GM12891 (cell line): ENCODE results near the gene UCP1. TPM values are rescaled to one million over a fixed set of nuclear protein-coding genes. Genes with fewer than 3 reads are reported as not detected.

ENCODE experiments used
- DNase-seq: peaks from one replicate; pipeline ENCODE4 v3.0.0; 2011; ENCODE audit warnings: low spot score; ENCODE audit not compliant: insufficient read length
- FAIRE-seq: peaks from 2 replicates; lab custom pipeline; 2011; peaks lifted over from hg19 to GRCh38; lab: Jason Lieb, UNC
- PAX5 ChIP-seq: IDR thresholded peaks from 2 replicates; pipeline ENCODE4 v1.6.1; 2011; ENCODE audit warnings: low read length, moderate library complexity, mild to moderate bottlenecking; ENCODE audit not compliant: insufficient read depth, severe bottlenecking
- POLR2A ChIP-seq: IDR thresholded peaks from 2 replicates; pipeline ENCODE4 v1.6.1; 2011; ENCODE audit warnings: low read depth, low read length, control low read depth
- POLR2AphosphoS5 ChIP-seq: IDR thresholded peaks from 2 replicates; pipeline ENCODE4 v1.6.1; 2011; ENCODE audit warnings: low read depth, low read length, control low read depth
- POU2F2 ChIP-seq: IDR thresholded peaks from 2 replicates; pipeline ENCODE4 v1.6.1; 2011; ENCODE audit warnings: low read depth, mild to moderate bottlenecking, control low read depth, low read length, moderate library complexity
- SPI1 ChIP-seq: IDR thresholded peaks from 2 replicates; pipeline ENCODE4 v1.6.1; 2011; ENCODE audit warnings: low read depth, low read length, control low read depth
- TAF1 ChIP-seq: IDR thresholded peaks from 2 replicates; pipeline ENCODE4 v1.6.1; 2011; ENCODE audit warnings: low read depth, low read length, control low read depth
- polyA plus RNA-seq: library from polyadenylated mRNA; unstranded; fragments of >200 nt; gene quantifications from one replicate; pipeline ENCODE4 v1.2.1, GENCODE V29; 2012; ENCODE audit warnings: low read depth, missing spikeins, inconsistent platforms; ENCODE audit not compliant: missing spikeins

The UCP1 gene, protein sequence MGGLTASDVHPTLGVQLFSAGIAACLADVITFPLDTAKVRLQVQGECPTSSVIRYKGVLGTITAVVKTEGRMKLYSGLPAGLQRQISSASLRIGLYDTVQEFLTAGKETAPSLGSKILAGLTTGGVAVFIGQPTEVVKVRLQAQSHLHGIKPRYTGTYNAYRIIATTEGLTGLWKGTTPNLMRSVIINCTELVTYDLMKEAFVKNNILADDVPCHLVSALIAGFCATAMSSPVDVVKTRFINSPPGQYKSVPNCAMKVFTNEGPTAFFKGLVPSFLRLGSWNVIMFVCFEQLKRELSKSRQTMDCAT
- polyA plus RNA-seq, result not detected

DNA sequence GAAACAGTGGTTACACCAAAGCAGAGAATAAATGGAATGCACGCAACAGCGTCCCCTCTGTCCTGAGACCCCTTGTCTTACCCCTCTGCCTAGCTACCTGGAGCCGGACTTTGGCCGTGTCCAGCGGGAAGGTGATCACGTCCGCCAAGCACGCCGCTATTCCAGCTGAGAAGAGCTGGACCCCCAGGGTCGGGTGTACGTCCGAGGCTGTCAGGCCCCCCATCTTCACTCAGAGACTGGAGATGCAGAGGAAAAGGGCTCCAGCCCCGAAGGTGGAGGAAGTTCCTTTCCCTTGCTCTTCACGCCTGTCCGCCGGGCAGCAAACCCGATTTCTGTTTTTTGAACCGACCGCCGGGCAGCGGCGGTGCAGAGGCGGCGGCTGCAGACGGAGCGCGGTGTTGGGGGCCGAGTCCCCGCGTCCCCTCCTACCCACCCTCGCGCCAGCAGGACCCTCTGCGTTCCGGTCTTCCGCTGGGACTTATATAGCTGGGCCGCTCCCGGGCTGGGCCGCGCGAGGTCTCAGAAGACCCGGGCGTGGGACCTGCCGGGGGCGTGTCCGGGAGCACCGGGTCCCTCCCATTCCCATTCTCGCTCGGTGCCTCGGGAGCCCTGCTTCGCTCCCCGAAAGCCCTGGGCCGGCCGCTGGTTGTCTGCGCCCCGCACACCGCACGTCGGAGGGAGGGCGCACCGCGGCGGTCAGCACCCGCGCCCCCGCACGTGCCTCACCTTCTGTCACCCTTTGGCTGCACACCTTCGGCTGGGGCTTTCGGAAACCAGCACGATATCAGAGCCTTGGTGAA, at the start of gene UCP1:
UCP1 (minus strand) TSS at position 455 of the 800 bp plus-strand sequence; CDS start at position 223, 232 bp downstream.
- no peak for FAIRE-seq
- no peak for TF ChIP-seq SPI1
- TF ChIP-seq TAF1, result no peak
- no peak for TF ChIP-seq POLR2A
- TF ChIP-seq POU2F2, result no peak
- TF ChIP-seq PAX5, result no peak
- no peak for TF ChIP-seq POLR2AphosphoS5
- no peak for DNase-seq

DNA sequence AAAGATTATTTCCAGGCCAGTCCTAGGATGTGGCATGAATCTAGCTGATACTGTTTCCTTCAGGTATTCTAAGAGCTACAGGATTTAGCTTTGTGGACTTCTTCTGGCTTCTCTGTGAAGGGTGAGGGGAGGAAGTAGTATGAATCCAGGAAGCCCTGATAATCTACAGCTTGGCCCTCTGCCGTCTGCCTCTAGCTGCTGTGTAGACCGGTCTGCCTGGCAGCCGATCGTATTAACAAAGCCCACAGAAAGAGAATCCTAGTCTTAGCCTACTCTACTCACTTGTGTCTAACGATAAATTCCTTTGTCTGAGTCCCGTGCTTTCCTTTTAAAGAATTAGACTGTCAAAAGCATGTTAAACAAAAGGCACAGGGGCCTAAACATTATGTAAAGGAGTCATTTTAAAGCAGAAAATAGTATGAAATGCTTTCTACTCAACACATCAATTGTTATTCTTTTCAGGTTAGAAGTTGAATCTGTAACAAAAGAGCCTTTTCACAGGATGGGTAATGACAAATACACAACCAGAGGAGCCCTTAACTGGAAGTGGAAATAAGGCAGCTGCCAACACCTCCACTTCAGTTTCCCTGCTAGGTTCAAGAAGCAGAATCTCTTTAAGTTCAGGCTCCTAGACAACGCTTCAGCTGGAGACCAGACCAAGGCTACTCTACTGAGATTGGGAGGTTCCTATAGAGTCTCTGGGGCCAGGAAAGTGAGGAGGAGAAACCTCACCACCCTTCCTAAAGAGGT, 48.9 kb upstream of the UCP1 start:
- DNase-seq (no peak), FAIRE-seq (no peak)
- TF ChIP-seq SPI1, result no peak
- no peak for TF ChIP-seq TAF1
- TF ChIP-seq POLR2AphosphoS5, result no peak
- no peak for TF ChIP-seq PAX5
- TF ChIP-seq POU2F2, result no peak
- TF ChIP-seq POLR2A, result no peak

DNA sequence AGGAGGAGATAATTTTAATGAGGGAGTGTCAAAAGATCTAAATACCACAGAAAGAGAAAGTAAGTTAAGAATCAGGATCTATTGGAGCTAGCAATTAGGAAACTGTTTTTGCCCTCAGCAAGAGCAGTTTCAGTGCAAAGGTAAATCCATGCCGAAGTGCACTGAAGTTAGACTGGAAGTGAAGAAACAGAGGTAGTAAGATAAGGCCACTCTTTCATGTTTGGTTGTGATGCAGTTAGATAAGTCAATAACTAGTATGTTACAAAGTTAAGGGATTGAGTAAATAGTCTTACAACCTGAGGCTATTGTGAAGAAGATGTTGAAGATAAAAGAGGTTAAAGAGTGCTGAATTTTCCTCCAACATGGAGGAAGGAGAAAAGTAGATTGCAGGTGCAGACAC, 46.7 kb upstream of the UCP1 start:
- TF ChIP-seq POLR2A (no peak), TAF1 (no peak), SPI1 (no peak), PAX5 (no peak)
- FAIRE-seq, result no peak
- no peak for DNase-seq

DNA sequence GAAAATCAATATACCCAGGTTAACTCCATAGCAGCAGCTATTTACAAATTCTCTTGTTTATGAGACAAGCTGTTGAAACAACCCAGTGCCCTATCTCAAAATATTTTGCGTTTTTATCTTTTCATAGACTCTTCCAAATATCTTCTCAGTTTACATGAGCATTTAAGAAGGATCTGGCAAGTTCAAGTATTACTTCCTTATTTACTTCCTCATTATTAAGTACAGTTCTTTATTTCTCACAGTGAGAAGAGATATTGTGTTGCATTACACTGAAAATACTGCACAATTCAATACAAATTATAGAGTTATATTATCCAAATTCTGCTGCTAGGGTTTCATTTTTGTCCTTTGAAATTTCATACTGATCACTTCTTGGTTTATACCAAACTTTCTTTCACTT, 43.6 kb upstream of the UCP1 start:
- DNase-seq (no peak), FAIRE-seq (no peak)
- TF ChIP-seq PAX5, result no peak
- no peak for TF ChIP-seq TAF1
- no peak for TF ChIP-seq POLR2AphosphoS5
- TF ChIP-seq POLR2A, result no peak
- no peak for TF ChIP-seq SPI1
- TF ChIP-seq POU2F2, result no peak

DNA sequence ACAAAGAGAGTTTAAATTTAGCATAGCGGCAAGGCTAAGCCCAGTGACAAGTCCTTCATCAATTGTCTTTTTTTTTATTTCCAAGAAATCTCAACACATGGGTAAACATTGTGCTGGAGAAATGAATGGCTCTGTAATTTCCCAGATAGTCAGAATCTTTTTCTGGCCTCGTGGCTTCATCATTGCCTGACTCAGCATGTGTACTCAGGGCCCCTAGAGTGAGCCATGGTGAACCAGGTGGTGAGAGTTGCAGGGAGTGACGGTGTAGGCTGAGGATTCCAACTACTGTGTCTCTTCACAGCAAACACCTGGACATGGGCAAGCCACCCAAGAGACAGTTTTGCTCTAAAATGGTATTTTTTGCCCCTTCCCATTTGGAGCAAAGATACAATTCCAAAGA, 43.1 kb upstream of the UCP1 start:
- DNase-seq (no peak), FAIRE-seq (no peak)
- TF ChIP-seq POLR2A (no peak), SPI1 (no peak), PAX5 (no peak), POLR2AphosphoS5 (no peak), TAF1 (no peak), POU2F2 (no peak)

DNA sequence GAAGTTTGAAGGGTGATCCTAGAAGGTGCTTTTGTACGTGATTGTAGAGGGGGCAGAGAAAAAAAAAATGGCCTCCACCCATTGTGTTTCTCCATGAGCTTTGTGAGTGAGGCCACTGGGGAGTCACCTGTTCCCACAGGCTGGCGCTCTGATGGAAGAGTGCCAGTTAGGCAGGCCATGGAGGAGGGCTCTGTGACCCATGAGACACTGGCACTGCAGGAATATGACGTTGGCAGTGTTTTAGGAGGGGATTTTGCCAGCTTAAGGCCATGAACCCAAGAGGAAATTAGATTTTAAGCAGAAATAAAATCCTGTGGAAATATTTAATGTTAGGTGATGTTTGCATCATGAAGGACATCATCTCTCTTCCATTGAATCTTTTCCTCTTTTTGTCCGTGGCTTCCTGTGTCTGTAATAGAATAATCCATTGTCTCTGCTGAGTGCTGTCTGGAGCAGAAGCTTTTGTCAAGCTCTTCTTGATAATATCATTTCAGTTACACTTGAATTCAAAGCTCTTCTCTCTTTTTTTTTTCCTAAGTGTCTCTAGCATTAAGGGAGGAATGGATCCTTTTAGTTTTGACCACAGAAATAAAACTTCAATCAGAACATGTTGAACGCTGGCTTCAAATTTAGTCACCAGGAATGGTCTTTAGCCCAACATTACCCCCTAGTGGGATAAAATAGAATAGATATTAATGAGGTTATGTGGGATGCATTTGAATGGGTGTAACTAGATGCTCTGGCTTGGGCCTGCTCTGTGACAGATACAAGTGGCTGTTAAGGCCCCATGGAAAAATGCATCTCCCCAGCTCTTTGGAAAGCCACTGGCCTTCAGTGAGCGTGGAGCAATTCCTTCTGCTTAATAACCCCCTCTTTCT, 41.0 kb upstream of the UCP1 start:
- peak; percentile 34 for DNase-seq
- peak; percentile 54 for FAIRE-seq
- no peak for TF ChIP-seq PAX5
- TF ChIP-seq POLR2AphosphoS5, result no peak
- TF ChIP-seq SPI1, result no peak
- no peak for TF ChIP-seq POLR2A
- TF ChIP-seq TAF1, result no peak
- no peak for TF ChIP-seq POU2F2

DNA sequence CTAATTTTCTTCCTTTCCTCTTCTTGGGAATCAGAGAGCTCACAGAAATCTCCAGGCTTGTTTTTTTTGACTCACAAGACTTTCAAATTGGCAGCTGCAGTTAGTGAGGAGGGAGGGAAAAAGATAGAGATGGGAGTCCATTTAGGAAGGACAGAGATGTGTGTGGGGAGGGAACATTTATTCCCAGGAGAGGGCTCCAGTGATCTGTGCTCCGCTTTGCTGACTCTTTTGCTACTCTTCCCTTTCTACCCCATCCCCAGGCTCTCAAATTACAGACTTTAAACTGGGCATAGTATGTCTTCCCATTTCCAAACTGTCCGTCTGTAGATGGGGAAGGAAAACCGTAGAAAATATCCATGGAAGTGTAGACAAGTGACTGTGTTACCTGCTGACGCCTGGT, 39.1 kb upstream of the UCP1 start:
- no peak for DNase-seq
- TF ChIP-seq TAF1 (no peak), SPI1 (no peak), POLR2AphosphoS5 (no peak), POU2F2 (no peak), PAX5 (no peak), POLR2A (no peak)
- no peak for FAIRE-seq

DNA sequence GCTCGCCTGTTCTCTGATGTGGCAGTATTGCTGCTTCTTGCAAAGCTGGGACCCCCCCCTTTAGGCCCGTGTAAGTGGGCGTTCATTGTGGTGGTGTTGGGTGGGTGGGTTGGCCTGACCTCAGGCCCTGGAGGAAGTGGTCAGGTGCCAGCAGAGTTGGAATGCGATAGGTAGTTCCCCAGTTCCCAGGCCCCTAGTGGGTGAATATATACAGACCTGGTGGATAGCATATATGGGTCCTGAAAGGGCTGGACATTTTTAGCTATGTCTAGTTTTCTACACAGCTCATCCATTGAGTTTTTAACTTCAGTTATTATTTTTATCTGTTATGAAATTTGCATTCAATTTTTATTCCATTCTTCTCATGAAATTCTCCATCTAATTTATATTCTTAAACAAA, 35.8 kb upstream of the UCP1 start:
- TF ChIP-seq SPI1 (no peak), POLR2A (no peak), PAX5 (no peak), POU2F2 (no peak), POLR2AphosphoS5 (no peak), TAF1 (no peak)
- DNase-seq (no peak), FAIRE-seq (no peak)

DNA sequence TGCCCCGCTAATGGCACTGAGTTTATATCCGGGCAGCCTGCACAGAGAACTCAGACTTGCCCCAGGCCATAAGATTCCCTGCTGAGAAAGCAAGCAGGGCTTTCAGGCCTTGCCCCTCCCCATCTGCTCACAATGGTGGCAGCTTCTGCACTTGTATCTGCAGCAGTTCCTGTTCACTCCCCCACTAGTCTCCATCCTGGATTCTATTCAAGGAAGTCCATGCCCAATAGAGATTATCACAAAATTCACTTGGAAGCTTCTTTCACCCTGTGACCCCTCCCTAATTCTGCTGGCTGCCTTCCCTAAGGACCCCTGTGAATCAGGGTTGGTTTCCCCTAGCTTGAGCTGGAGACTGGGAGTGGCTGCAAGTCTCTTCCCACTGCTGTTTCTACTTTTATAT, 34.5 kb upstream of the UCP1 start:
- DNase-seq (no peak), FAIRE-seq (no peak)
- TF ChIP-seq TAF1, result no peak
- no peak for TF ChIP-seq POU2F2
- TF ChIP-seq SPI1, result no peak
- TF ChIP-seq PAX5, result no peak
- no peak for TF ChIP-seq POLR2A
- no peak for TF ChIP-seq POLR2AphosphoS5
